GM12878 (cell line): ENCODE data around the gene KATNBL1. TPM values are rescaled to one million over a fixed set of nuclear protein-coding genes. Genes with fewer than 3 reads are reported as not detected.

Experiments
- ATF3 ChIP-seq: IDR thresholded peaks from 2 replicates; pipeline ENCODE4 v1.6.1; 2011; ENCODE audit warnings: low read depth, mild to moderate bottlenecking, low read length, moderate library complexity, borderline replicate concordance; ENCODE audit errors: extremely low read depth
- CBX5 ChIP-seq: sonication (generic); IDR thresholded peaks from 2 replicates; pipeline ENCODE4 v1.6.1; 2016; ENCODE audit warnings: low read depth, moderate library complexity, mild to moderate bottlenecking, inconsistent platforms
- ELK1 ChIP-seq: IDR thresholded peaks from 2 replicates; pipeline ENCODE4 v1.6.1; 2012; ENCODE audit warnings: low read depth, low read length, improper control_type of control experiment
- HDGF ChIP-seq: fragments of 450-650 bp; IDR thresholded peaks from 2 replicates; pipeline ENCODE4 v1.6.1; 2016; ENCODE audit warnings: antibody characterized with exemption
- IKZF2 ChIP-seq, 2 experiments: fragments of 450-650 bp; IDR thresholded peaks; 2 replicates each; pipeline ENCODE4 v1.6.1; 2017; ENCODE audit warnings: mild to moderate bottlenecking in 2 of 2, moderate library complexity in 2 of 2
- SIX5 ChIP-seq: IDR thresholded peaks from 2 replicates; pipeline ENCODE4 v1.6.1; 2011; ENCODE audit warnings: mild to moderate bottlenecking, low read depth, low read length, moderate library complexity; ENCODE audit not compliant: severe bottlenecking
- SRF ChIP-seq, 2 experiments: IDR thresholded peaks; 2 replicates each; pipeline ENCODE4 v1.6.1; 2011; ENCODE audit warnings: low read depth in 2 of 2, low read length in 2 of 2, mild to moderate bottlenecking in 1 of 2, moderate library complexity in 1 of 2
- ZNF687 ChIP-seq: fragments of 450-650 bp; IDR thresholded peaks from 2 replicates; pipeline ENCODE4 v1.6.1; 2017; ENCODE audit warnings: mild to moderate bottlenecking, moderate library complexity
- polyA plus RNA-seq, 11 experiments: library from polyadenylated mRNA; depleted of rRNA in 4 of 11; unstranded in 6 of 11; stranded (reverse) in 5 of 11; fragments of >200 nt; fragmentation: Nextera tagmentation in 4 of 11; fragmentation: Illumina TruSeq in 1 of 11; extraction: Ambion mirVana in 4 of 11; extraction: Trizol in 1 of 11; gene quantifications; 1 replicate in 1 of 11; 2 replicates in 10 of 11; pipeline versions ENCODE4 v1.2.1 to v1.2.3, GENCODE V29; 2011 to 2016; ENCODE audit warnings: inconsistent platforms in 2 of 11, missing spikeins in 2 of 11, low read depth in 1 of 11
- total RNA-seq, 4 experiments: library from RNA; depleted of rRNA in 3 of 4; stranded (reverse); fragments of >200 nt in 3 of 4; fragmentation: Illumina TruSeq in 1 of 4; extraction: Trizol in 1 of 4; gene quantifications; 2 replicates each; pipeline versions ENCODE4 v1.2.1 to v1.2.3, GENCODE V29; 2013 to 2021

Gene KATNBL1
- total and polyA plus RNA-seq, 10 of the 15 experiments (the other 5 are each of a cell fraction or from before 2014, with no cell fraction given), result 7.8 to 58.8 (median 30.1) TPM

GRCh38 chr15:34203936-34204335, 6.0 kb downstream of the KATNBL1 start (continued):
- TF ChIP-seq ELK1, result no peak
- TF ChIP-seq SIX5, result no peak
- no peak for TF ChIP-seq CBX5
- TF ChIP-seq IKZF2 (IDR thresholded peaks at IDR 0.05), result no peak
- TF ChIP-seq ATF3, result no peak
- no peak for TF ChIP-seq SRF (IDR thresholded peaks at IDR 0.05; ENCODE audit: low read depth in 2 of 2, low read length in 2 of 2)
- no peak for TF ChIP-seq HDGF
- TF ChIP-seq ZNF687, result no peak
- TF ChIP-seq, all 136 proteins: peak for 0
